ENCODE data around the gene ATP6V0D1.

ATP6V0D1 gene

GRCh38 chr16:67438824-67439393, 42.0 kb downstream of the ATP6V0D1 start:
- TF ChIP-seq POLR2A (IDR thresholded peaks at IDR 0.05; ENCODE audit: low read length) (no peak), GATA1 (IDR thresholded peaks at IDR 0.05; ENCODE audit: low read depth, low read length) (no peak)
- no peak for DNase-seq

GRCh38 chr16:67438098-67438791, 42.7 kb downstream of the ATP6V0D1 start:
- TF ChIP-seq POLR2A (IDR thresholded peaks at IDR 0.05; ENCODE audit: low read length) = no peak
- no peak for TF ChIP-seq GATA1 (IDR thresholded peaks at IDR 0.05; ENCODE audit: low read depth, low read length)
- DNase-seq = no peak

- DNase-seq = no peak
- TF ChIP-seq GATA1 (IDR thresholded peaks at IDR 0.05; ENCODE audit: low read depth, low read length) (no peak), POLR2A (IDR thresholded peaks at IDR 0.05; ENCODE audit: low read length) (no peak)
Observed at GRCh38 chr16:67437513-67437912, 43.4 kb downstream of the ATP6V0D1 start.

GRCh38 chr16:67436640-67437193, 44.2 kb downstream of the ATP6V0D1 start:
- no peak for TF ChIP-seq POLR2A (IDR thresholded peaks at IDR 0.05; ENCODE audit: low read length)
- no peak for TF ChIP-seq GATA1 (IDR thresholded peaks at IDR 0.05; ENCODE audit: low read depth, low read length)
- no peak for DNase-seq

GRCh38 chr16:67435758-67436164, 45.2 kb downstream of the ATP6V0D1 start:
- DNase-seq = no peak
- TF ChIP-seq GATA1 (IDR thresholded peaks at IDR 0.05; ENCODE audit: low read depth, low read length) (no peak), POLR2A (IDR thresholded peaks at IDR 0.05; ENCODE audit: low read length) (no peak)

GRCh38 chr16:67433131-67433719, 47.7 kb downstream of the ATP6V0D1 start:
- TF ChIP-seq GATA1 (IDR thresholded peaks at IDR 0.05; ENCODE audit: low read depth, low read length) (no peak), POLR2A (IDR thresholded peaks at IDR 0.05; ENCODE audit: low read length) (no peak)
- DNase-seq = no peak

GRCh38 chr16:67432506-67432890, 48.5 kb downstream of the ATP6V0D1 start:
- TF ChIP-seq GATA1 (IDR thresholded peaks at IDR 0.05; ENCODE audit: low read depth, low read length) (no peak), POLR2A (IDR thresholded peaks at IDR 0.05; ENCODE audit: low read length) (no peak)

GRCh38 chr16:67431775-67432505, 49.0 kb downstream of the ATP6V0D1 start:
- TF ChIP-seq GATA1 (IDR thresholded peaks at IDR 0.05; ENCODE audit: low read depth, low read length) = no peak
- no peak for TF ChIP-seq POLR2A (IDR thresholded peaks at IDR 0.05; ENCODE audit: low read length)
- no peak for DNase-seq

More at GRCh38 chr16:67432506-67432890, 48.5 kb downstream of the ATP6V0D1 start:
- DNase-seq = no peak

- peak; percentile 53 for DNase-seq
- no peak for TF ChIP-seq POLR2A (IDR thresholded peaks at IDR 0.05; ENCODE audit: low read length)
- TF ChIP-seq GATA1 (IDR thresholded peaks at IDR 0.05; ENCODE audit: low read depth, low read length) = no peak
Observed at GRCh38 chr16:67430977-67431774, 49.8 kb downstream of the ATP6V0D1 start, which contains the start of gene HSD11B2. Gene HSD11B2, plus strand, starts transcription at chr16:67431121. Its CDS starts 128 bp downstream, at chr16:67431249.

- TF ChIP-seq GATA1 (IDR thresholded peaks at IDR 0.05; ENCODE audit: low read depth, low read length) (no peak), POLR2A (IDR thresholded peaks at IDR 0.05; ENCODE audit: low read length) (no peak)
- DNase-seq = peak in 1 of 2 experiments; percentile 35
Observed at GRCh38 chr16:67430504-67430976, 50.4 kb downstream of the ATP6V0D1 start.

GRCh38 chr16:67429799-67430503, 51.0 kb downstream of the ATP6V0D1 start:
- no peak for DNase-seq
- TF ChIP-seq POLR2A (IDR thresholded peaks at IDR 0.05; ENCODE audit: low read length) = no peak
- no peak for TF ChIP-seq GATA1 (IDR thresholded peaks at IDR 0.05; ENCODE audit: low read depth, low read length)

GRCh38 chr16:67429053-67429798, 51.7 kb downstream of the ATP6V0D1 start:
- DNase-seq = peak in 1 of 2 experiments; percentile 21
- TF ChIP-seq GATA1 (IDR thresholded peaks at IDR 0.05; ENCODE audit: low read depth, low read length) = no peak
- TF ChIP-seq POLR2A (IDR thresholded peaks at IDR 0.05; ENCODE audit: low read length) = no peak

Data from erythroblast (primary cell).